DND-41 (cell line): ENCODE data around the gene C15orf62.

Experiments
- ATAC-seq: fragments of 200-7000 bp; cut with Tn5 transposase; 3 replicates; pipeline ENCODE4 v1.9.1; 2021; ENCODE audit warnings: low read depth; ENCODE audit not compliant: insufficient read depth
- DNase-seq: peaks from one replicate; pipeline ENCODE4 v3.0.0-alpha.2; 2020
- H2AFZ ChIP-seq: 2 replicates; pipeline ENCODE4 v1.6.0; 2012; ENCODE audit warnings: low read depth, low read length
- H3K27ac ChIP-seq: 2 replicates; pipeline ENCODE4 v1.5.1; 2012; ENCODE audit warnings: low read length, inconsistent platforms
- H3K27me3 ChIP-seq: fragments of 200-600 bp; sonication (generic); 2 replicates; pipeline ENCODE4 v1.6.0; 2012; ENCODE audit warnings: low read length, mild to moderate bottlenecking, inconsistent platforms; ENCODE audit not compliant: insufficient read depth, poor library complexity
- H3K36me3 ChIP-seq: 2 replicates; pipeline ENCODE4 v1.5.1; 2012; ENCODE audit warnings: low read length, inconsistent platforms; ENCODE audit not compliant: insufficient read depth
- H3K4me1 ChIP-seq: 2 replicates; pipeline ENCODE4 v1.5.1; 2012; ENCODE audit warnings: mild to moderate bottlenecking, low read length; ENCODE audit not compliant: insufficient read depth
- H3K4me2 ChIP-seq: 2 replicates; pipeline ENCODE4 v1.6.0; 2012; ENCODE audit warnings: mild to moderate bottlenecking, moderate library complexity, low read length, inconsistent platforms; ENCODE audit not compliant: insufficient read depth
- H3K4me3 ChIP-seq, 2 experiments: fragments of 200-600 bp in 1 of 2; shearing (Covaris generic) in 1 of 2; 2 replicates each; pipeline ENCODE4 v1.5.1; 2012 to 2016; ENCODE audit warnings: inconsistent platforms in 2 of 2, low read length in 2 of 2, mild to moderate bottlenecking in 2 of 2, low read depth in 1 of 2, moderate library complexity in 1 of 2
- H3K79me2 ChIP-seq: 2 replicates; pipeline ENCODE4 v1.6.0; 2012; ENCODE audit warnings: low read length, inconsistent platforms; ENCODE audit not compliant: insufficient read depth
- H3K9ac ChIP-seq: 2 replicates; pipeline ENCODE4 v1.6.0; 2012; ENCODE audit warnings: low read depth, mild to moderate bottlenecking, inconsistent platforms, low read length, moderate library complexity
- H3K9me3 ChIP-seq: 2 replicates; pipeline ENCODE4 v1.5.1; 2012; ENCODE audit warnings: low read length, moderate library complexity, mild to moderate bottlenecking, inconsistent platforms; ENCODE audit not compliant: insufficient read depth, severe bottlenecking
- H4K20me1 ChIP-seq: 2 replicates; pipeline ENCODE4 v1.6.0; 2012; ENCODE audit warnings: low read length; ENCODE audit not compliant: insufficient read depth
- EZH2 ChIP-seq: IDR thresholded peaks from 3 replicates; pipeline ENCODE4 v1.6.1; 2012; ENCODE audit warnings: borderline replicate concordance, low read depth, mild to moderate bottlenecking, moderate library complexity, low read length, inconsistent platforms; ENCODE audit not compliant: severe bottlenecking
- TF ChIP-seq, protein P1 (sequence below): IDR thresholded peaks from 2 replicates; pipeline ENCODE4 v1.5.1; 2012; ENCODE audit warnings: borderline replicate concordance, low read length, moderate library complexity, mild to moderate bottlenecking; ENCODE audit not compliant: poor library complexity, severe bottlenecking; ENCODE audit errors: extremely low read depth

C15orf62 gene

DNA sequence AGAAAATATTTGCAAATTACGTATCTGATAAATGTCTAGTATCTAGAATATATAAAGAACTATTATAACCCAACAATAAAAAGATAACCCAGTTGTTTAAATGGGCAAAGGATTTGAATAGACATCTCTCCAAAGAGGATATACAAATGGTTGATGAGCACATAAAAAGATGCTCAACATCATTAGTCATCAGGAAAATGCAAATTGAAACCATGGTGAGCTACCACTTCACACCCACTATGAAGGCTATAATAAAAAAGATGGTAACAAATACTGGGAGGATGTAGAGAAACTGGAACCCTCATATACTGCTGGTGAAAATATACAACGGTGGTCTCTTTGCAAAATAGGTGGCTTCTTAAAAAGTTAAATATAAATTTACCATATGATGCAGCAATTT, 46.8 kb upstream of the C15orf62 start:
- no peaks in the 10 kb centered on the region for H3K4me1 ChIP-seq
- H3K9me3 ChIP-seq = no peaks in the 10 kb centered on the region
- H3K4me2 ChIP-seq = no peak overlapping the region
- peaks cover 69% of the 10 kb centered on the region for H3K36me3 ChIP-seq
- no peak overlapping the region for H3K27ac ChIP-seq
- no peak for ATAC-seq
- H4K20me1 ChIP-seq = no peaks in the 10 kb centered on the region
- no peak overlapping the region for H2AFZ ChIP-seq
- no peak for DNase-seq
- no peaks in the 10 kb centered on the region for H3K27me3 ChIP-seq
- H3K4me3 ChIP-seq = no peak overlapping the region
- 0 out of 2 replicates have a peak, but pooled peaks cover 10% of the 10 kb centered on the region for H3K79me2 ChIP-seq
- TF ChIP-seq EZH2 = no peak
- TF ChIP-seq, protein P1, sequence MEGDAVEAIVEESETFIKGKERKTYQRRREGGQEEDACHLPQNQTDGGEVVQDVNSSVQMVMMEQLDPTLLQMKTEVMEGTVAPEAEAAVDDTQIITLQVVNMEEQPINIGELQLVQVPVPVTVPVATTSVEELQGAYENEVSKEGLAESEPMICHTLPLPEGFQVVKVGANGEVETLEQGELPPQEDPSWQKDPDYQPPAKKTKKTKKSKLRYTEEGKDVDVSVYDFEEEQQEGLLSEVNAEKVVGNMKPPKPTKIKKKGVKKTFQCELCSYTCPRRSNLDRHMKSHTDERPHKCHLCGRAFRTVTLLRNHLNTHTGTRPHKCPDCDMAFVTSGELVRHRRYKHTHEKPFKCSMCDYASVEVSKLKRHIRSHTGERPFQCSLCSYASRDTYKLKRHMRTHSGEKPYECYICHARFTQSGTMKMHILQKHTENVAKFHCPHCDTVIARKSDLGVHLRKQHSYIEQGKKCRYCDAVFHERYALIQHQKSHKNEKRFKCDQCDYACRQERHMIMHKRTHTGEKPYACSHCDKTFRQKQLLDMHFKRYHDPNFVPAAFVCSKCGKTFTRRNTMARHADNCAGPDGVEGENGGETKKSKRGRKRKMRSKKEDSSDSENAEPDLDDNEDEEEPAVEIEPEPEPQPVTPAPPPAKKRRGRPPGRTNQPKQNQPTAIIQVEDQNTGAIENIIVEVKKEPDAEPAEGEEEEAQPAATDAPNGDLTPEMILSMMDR = no peak
- H3K9ac ChIP-seq = no peak overlapping the region

DNA sequence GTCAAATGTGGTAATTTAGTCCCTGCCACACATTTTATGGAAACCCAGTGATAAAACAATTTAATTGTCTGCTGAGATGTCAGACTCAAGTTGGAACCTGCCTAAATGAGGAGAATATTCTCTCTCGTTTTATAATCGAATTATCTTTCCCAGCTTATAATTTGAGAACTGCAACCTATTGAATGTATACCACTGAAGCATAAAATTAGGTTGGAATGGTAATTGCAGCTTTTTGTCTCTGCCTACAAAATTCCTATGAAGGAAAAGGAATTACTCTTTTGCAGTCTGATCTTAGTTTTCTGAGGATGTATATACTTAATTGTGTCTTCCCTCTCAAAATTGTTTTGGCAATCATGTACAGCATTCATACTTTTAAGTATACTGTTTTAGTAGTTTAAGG, 45.9 kb upstream of the C15orf62 start:
- no peak for DNase-seq
- Histone ChIP-seq H3K36me3 (peaks cover 69% of the 10 kb centered on the region), H4K20me1 (no peaks in the 10 kb centered on the region), H3K9me3 (no peaks in the 10 kb centered on the region), H3K27me3 (no peaks in the 10 kb centered on the region), H3K79me2 (0 out of 2 replicates have a peak, but pooled peaks cover 8% of the 10 kb centered on the region), H3K4me1 (no peaks in the 10 kb centered on the region), H3K4me2 (no peak overlapping the region), H3K4me3 (no peak overlapping the region), H3K9ac (no peak overlapping the region), H2AFZ (no peak overlapping the region), H3K27ac (no peak overlapping the region)
- TF ChIP-seq, protein P1 = no peak
- TF ChIP-seq EZH2 = no peak
- no peak for ATAC-seq

DNA sequence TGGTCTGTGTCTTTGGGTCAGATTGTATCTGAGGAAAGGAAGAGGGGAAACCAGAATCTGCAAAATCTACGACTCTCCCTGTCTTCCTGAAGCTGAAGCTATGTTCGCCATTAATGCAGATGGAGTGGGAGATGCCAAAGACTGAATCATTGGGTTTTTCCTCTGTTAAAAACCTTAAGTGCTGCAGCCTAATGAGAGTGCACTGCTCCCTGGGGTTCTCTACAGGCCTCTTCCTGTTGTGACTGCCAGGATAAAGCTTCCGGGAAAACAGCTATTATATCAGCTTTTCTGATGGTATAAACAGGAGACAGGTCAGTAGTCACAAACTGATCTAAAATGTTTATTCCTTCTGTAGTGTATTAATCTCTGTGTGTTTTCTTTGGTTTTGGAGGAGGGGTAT, 38.7 kb upstream of the C15orf62 start:
- no peaks in the 10 kb centered on the region for H3K27me3 ChIP-seq
- no peak overlapping the region for H3K27ac ChIP-seq
- H3K4me3 ChIP-seq = no peak overlapping the region
- H3K4me1 ChIP-seq = no peaks in the 10 kb centered on the region
- peaks cover 80% of the 10 kb centered on the region for H3K36me3 ChIP-seq
- TF ChIP-seq, protein P1 = no peak
- TF ChIP-seq EZH2 = no peak
- no peak overlapping the region for H3K9ac ChIP-seq
- H3K4me2 ChIP-seq = no peak overlapping the region
- H3K79me2 ChIP-seq = no peaks in the 10 kb centered on the region
- H4K20me1 ChIP-seq = no peaks in the 10 kb centered on the region
- DNase-seq = no peak
- H2AFZ ChIP-seq = no peak overlapping the region
- H3K9me3 ChIP-seq = no peaks in the 10 kb centered on the region
- no peak for ATAC-seq

DNA sequence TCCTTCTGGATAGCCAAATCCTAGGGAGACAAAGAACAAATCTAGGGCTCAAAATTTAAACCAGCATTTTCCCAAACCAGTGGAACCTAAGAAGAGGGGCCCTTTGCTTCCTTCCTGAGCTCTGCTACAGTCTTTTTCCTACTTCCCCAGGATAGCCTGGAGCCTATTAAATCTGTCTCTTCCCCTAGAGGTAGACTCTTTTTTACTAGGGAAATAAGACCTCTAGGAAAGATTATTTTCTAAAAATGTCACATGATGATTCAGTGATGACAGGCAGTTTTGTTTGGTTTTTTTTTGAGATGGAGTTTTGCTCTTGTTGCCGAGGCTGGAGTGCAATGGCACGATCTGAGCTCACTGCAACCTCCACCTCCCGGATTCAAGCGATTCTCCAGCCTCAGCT, 33.2 kb upstream of the C15orf62 start:
- no peak for TF ChIP-seq EZH2
- TF ChIP-seq, protein P1 = no peak
- H3K27me3 ChIP-seq = no peaks in the 10 kb centered on the region
- peaks cover 85% of the 10 kb centered on the region for H3K36me3 ChIP-seq

More for the DNA sequence above, 33.2 kb upstream of the C15orf62 start:
- H2AFZ ChIP-seq = no peak overlapping the region
- no peak overlapping the region for H3K9ac ChIP-seq
- no peaks in the 10 kb centered on the region for H3K9me3 ChIP-seq
- DNase-seq = no peak
- H3K4me3 ChIP-seq = no peak overlapping the region
- no peaks in the 10 kb centered on the region for H3K79me2 ChIP-seq
- no peak for ATAC-seq
- no peak overlapping the region for H3K27ac ChIP-seq
- H3K4me1 ChIP-seq = no peaks in the 10 kb centered on the region
- 0 out of 2 replicates have a peak, but pooled peaks cover 3% of the 10 kb centered on the region for H4K20me1 ChIP-seq
- H3K4me2 ChIP-seq = no peak overlapping the region
